Activated CD4-positive, alpha-beta T cell treated with anti-CD3 and anti-CD28 coated beads, Interleukin-2, amount 50 U/mL, for 4 hours (primary cell): ENCODE measurements around the gene ANKRD33.
"Not testable (repeated sequence)": the region's sequence is repeated elsewhere in the genome, so short reads cannot be mapped to it uniquely, and the experiment has no call there.

ENCODE experiments used
- DNase-seq, 2 experiments: peaks; one replicate each; pipeline ENCODE4 v3.0.0-alpha.2; 2020

Gene ANKRD33

DNA sequence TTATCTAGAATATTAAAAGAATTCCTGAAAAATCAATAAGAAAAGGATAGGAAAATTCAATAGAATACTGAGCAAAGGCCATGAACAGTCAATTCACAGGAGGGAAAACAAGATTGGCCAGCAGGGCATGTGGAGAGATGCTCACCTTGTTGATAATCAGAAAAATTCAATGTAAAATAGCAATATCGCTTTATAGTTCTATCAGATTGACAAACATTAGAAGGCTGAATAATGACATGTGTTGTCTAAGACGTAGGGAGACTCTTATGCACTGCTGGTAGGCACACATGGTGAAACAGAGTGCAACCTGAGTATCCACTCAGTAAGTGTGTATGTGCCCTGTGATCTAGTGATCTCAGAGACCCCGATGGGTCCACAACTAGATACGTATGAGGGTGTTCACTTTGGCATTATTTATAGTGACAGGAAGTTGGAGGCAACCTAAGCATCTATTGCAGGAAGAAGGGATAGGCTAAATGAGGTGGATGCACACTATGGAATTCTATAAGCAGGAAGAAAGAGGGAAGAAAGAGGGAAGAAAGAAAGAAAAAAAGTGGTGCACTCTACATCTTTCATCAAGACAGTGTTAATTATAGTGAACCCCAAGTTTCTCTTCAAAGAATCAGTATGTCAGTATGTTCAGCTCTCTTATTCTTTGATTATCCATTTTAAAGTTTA is 3.8 kb upstream of the ANKRD33 start:
- DNase-seq = no peak

DNA sequence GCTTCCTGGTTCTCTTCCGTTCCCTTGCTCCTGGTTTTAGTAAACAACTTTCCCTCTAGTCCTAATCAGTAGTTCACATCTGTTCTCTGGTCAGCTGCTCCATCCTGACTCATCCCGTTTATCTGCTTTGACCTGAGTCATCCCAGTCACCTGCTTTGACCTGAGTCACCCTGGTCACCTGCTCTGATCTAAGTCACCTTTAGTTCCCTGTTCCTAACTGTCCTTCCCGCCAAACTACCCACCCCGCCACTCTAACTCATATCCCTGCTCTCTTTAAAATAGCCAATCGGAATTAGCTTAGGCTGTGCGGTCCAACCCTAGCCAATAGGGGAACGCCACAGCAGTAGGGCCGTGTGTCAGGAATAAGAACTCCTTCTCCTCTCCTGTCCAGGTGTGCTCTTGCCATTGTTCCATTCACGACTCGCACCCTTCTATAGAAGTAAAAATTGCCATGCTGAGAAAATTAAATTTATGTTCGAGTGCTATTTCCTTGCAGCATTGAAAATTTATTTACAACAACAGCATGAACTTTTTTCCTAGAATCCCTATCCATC is 3.1 kb upstream of the ANKRD33 start:
- no peak for DNase-seq

DNA sequence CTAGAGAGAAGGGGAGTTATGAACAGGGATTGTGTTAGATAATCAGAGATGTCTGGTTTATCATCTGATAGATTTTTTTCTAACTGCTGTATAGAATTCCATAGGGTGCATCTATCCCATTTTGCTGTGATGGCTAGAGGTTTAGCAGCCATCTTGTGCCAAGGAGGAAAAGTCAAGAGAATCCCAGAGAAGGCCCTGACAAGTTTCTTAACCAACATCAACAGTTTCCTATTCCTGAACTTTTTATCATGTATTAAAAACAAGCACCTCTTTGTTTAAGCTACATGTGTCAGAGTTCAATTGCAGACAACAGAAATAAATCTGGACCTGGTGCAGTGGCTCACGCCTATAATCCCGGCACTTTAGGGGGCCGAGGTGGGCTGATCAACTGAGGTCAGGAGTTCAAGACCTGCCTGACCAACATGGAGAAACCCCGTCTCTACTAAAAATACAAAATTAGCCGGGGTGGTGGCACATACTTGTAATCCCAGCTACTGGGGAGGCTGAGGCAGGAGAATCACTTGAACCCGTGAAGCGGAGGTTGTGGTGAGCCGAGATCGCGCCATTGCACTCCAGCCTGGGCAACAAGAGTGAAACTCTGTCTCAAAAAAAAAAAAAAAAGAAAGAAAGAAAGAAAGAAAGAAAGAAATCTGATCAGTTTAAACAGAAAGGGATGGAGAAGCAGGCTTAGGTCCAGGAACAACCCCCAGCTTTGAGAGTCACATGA is 2.4 kb upstream of the ANKRD33 start:
- not testable (repeated sequence) for DNase-seq

DNA sequence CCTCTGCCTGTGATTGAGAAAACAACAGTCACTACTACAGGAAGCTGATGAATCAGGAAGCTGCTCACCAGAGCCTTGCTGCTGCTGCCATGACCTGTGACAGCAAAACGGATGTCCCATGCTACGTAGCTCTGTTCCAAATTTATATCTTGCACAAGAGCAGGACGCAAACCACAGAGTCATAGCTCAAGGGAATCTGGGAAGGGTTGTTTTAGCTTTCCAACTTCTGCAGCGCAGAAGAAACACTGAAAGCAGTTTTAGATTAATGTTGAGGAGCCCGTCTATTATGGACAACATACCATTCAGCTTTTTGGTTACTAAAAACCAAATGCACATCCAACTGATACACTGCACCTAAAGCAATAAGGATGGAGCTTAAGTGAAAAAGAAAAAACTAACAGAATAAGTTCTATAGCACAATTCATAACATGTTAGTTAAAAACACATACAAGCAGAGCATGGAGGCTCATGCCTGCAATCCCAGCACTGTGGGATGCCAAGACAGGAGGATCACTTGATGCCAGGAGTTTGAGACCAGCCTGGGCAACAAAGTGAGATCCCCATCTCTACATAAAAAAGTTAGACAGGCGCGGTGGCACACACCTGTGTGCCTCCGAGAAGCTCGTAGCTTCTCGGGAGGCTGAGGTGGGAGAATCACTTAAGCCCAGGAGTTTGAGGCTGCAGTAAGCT is 1.7 kb upstream of the ANKRD33 start:
- peak in 1 of 2 experiments; percentile 19 for DNase-seq

DNA sequence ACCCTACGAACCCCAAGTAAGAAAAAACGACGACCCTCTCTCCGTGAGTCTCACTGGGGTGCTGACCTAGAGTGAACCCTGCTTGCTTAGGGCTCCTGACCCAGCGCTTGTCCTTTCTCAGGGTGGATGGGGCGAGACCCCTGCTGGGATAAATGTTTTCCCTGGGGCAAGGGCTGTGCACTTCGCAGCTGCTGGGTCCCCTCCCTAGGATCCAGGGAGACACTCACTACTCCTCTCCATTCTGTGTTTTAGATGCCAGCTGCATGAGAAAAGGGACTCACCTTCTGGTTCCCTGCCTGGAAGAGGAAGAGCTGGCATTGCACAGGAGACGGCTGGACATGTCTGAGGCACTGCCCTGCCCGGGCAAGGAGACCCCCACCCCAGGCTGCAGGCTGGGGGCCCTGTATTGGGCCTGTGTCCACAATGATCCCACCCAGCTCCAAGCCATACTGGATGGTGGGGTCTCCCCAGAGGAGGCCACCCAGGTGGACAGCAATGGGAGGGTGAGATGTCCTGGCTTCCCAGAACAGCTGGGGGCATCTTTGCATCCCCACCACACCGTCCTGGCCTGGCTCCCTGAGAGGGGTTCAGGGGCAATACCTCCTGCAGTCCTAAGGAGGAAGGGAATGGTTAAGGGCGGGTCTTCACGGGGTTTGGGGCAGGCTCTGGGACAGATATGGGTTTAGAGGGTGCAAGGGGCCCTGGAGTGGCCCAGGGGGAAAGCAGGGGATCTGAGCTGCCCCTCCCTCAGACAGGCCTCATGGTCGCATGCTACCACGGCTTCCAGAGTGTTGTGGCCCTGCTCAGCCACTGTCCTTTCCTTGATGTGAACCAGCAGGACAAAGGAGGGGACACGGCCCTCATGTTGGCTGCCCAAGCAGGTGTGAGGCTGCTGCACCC is 663 bp downstream of the ANKRD33 start:
- no peak for DNase-seq

DNA sequence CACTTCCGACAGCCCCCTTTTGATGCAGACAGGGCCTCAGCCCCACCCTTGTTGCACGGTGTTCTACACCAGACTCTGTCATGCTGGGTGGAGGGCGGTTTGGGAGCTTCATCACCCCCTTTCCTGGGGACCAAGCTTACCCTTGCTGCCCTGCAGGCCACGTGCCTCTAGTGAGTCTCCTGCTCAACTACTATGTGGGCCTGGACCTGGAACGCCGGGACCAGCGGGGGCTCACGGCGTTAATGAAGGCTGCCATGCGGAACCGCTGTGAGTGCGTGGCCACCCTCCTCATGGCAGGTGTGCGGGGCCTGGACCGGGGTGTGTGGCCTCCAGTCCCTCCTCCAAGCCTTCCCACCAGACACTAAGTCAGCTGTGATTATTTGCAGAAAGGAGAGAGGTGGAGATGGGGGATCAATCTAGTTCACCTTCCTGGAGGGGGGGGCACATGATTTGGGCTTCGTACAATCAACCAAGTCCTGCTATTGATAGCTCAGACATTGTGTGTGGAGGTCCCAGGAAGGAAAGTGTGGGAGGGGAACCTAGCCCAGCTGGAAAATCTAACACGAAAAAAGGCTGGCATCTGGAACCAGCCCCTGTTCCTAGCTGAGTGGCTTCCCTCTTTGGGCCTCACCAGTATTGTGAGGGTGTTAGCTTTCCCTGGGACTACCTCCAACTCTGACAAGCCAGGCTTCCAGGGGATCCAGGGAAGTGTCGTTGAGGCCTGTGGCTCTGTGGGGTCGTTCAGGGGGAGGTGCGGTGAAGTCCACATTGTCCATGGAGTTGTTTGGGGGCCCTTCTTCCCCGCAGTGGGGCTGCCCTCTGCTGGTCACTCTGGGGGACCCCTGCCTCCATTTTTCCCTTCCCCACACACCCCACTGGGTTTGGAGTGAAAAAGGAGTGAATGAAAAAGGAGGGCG is 1.6 kb downstream of the ANKRD33 start:
- no peak for DNase-seq

DNA sequence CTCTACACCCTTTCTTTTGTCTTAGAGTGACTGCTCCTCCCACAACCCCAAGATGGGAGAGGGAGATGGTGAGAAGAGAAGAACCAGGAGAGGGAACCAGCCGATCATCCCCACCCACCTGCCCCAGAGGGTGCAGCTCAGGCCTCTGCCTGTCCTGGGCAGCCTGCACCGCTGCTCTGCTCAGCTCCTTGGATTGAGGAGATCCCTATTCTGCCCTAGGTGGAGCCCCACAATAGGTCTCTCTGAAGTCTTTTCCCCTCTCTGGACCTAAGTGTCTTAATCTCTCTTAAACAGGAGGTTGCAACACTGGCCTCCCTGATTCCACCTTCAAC is 2.2 kb downstream of the ANKRD33 start:
- no peak for DNase-seq

DNA sequence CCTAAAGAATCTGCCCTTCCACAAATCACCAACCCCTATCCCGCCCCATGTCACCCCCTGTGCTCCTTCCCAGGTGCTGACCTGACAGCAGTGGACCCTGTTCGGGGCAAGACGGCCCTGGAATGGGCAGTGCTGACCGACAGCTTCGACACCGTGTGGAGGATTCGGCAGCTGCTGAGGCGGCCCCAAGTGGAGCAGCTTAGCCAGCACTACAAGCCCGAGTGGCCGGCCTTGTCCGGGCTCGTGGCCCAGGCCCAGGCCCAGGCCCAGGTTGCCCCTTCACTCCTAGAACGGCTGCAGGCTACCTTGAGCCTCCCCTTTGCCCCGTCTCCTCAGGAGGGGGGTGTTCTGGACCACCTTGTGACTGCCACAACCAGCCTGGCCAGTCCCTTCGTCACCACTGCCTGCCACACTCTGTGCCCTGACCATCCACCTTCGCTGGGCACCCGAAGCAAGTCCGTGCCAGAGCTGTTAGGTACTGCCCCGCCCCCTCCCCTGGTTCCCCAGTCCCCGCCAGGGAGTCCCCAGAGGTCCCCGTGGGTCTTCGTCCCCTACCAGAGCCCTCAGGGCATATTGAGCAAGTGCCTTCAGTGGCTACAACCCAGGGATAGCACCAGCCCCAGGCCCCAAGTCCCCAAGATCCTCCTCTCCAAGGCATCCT is 2.7 kb downstream of the ANKRD33 start:
- DNase-seq = no peak

DNA sequence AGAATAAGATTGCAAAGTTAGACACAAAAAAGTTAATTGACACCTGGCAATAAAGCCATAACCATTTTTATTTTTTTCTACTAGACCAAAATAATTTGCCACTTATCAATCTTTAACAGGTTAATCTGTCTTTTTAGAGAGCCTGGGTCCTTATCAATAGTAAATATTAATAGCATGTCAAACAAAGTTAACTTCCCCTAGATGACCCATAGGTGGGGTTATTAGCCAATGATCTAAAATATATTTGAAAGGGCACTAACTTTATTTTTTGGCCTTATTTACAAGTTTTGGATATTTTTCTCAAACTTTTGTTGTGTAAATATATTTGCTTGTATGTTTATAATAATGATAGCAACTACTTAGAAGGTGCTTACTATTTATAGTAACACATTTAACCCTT is 3.9 kb downstream of the ANKRD33 start:
- no peak for DNase-seq

DNA sequence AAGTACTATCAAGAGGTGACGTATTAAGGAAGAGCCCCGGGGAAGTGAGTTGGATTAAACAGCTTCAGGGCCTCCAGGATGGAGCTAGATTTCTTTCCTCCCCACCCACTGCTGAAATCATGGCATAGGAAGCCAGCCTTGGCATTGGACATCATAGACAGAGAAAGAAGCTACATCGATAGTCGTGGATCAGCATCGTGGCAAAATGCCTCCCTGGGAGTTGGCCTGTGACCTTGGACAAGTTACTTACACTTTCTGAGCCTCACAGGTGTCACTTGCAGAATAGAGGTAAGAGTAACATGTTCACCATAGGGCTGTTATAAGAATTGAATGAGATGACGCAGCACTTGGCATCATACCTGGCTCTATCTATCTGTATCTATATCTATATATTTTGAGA is 5.9 kb downstream of the ANKRD33 start:
- no peak for DNase-seq

DNA sequence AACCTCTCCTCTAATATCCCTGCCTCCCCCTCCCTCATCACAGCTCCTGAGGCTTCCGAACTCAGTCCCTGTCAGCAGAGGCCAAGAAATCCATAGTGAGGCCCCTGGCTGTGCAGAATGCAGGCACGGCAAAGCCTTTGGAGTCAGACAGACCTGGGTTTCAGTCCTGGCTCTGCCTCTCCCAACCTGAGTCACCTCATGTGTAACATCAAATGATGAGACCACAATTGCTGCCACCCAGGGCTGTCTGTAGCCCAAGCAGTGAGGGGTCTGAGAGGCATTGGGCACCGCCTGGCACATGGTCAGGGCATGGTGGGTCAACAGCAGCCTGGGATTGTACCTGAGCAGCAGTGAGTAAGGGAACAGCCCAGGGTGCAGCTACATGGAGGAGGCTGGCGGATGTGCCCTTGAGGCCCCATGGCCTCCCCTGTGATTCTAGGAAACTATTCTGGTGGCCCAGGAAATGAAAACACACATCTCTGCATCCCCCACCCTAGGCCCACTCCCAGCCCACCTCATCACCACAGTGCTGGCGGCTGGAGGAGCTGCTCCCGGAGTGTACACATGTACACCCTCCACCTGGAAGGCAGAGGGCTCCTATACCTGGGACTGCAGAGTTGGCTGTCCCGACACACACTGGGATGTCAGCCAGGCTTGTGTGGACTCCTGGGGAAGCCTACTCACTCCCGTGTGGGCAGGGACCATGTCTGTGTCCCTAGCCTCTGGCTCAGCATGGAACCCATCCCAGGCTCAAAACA is 7.7 kb downstream of the ANKRD33 start:
- no peak for DNase-seq

DNA sequence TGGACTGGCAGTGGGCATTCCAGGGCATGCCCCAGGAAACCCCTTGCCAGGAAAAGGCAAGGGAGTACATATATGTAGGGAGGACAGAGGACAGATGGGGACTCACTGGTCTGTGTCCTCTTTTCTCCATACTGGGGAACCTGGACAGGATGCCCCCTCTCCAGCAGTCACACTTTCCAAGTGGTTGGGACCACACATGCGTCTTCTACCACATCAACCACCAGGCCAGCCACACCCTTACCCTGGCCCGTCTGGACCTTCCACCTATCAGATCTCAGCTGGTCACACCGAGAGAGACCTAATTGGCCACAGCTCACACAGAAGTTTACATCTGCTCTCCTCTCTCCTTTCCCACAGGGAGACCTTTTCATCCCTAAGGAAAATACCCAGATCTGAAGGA is 8.3 kb downstream of the ANKRD33 start:
- DNase-seq = no peak

DNA sequence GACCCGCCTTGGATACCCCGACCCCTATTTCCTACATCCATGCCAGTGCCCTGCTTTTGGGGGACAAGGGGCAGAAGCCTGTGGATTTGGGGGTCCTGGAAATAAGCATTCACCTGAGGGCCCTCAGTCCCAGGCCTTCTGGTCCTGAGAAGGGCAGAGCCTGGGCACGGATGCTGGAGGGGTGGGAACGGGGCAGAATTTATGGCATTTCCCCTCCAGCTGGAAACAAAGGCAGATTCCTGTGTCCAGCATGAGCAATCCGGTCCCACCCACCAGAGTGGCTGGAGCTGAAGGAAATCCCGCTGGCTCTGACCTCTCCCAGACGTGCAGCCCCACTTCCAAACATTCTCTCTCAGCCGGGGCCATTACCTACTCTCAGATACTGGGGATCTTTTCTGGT is 9.3 kb downstream of the ANKRD33 start:
- DNase-seq = no peak

DNA sequence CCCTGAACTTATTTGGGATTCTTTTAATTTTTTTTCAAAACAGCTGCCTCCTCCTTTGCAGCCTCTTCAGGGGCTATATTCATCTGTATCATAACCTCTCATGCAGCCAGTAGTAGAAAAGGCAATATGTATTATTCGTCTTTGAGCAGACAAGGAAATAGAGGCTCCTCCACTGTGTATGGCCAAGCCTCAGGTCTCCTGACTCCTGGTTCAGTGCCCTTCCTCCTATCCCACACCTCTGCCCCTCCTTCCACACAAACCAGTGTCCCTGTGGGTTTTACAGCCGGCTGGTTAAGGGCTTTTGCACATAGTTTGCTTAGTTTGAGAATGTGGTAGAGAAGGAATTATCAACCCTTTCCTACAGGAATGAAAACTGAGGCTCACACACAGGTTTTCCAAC is 10.6 kb downstream of the ANKRD33 start:
- no peak for DNase-seq

DNA sequence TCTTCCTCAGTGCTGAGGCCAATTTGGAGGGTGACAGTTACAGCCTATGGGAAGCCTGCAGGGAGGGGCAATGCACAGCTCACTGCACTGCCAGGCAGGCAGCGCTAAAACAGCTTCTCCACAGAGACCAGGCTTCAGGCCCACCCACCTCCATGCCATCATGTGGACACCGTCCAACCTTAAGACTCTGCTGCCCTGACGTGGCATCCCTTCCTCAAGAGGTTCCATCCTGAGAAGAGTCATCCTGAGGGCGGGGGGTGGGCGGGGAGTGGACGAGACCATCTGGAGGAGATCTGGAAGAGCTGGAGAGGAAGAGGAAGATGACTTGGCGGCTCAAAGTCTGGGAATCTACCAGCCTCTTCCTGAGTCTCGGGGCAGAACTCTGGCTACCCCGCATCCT is 11.0 kb downstream of the ANKRD33 start:
- no peak for DNase-seq

DNA sequence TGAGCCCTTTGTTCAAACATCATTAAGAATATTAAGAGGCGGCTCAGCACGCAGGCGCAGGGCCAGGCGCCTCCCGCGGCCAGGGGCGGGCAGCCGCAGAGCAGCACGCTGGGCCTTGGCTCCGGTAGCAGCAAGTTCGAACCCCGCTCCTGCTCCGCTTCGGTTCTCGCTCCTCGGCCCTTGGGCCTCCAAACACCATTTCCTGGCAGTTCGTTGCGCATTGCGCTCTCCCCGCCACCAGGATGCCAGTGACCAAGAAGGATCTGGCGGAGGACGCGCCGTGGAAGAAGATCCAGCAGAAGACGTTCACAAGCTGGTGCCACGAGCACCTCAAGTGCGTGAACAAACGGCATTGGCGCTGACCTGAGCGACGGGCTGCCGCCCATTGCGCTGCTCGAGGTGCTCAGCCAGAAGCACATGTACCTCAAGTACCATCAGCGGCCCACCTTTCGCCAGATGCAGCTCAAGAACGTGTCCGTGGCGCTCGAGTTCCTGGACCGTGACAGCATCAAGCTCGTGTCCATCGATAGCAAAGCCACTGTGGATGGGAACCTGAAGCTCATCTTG is 12.5 kb downstream of the ANKRD33 start:
- no peak for DNase-seq

DNA sequence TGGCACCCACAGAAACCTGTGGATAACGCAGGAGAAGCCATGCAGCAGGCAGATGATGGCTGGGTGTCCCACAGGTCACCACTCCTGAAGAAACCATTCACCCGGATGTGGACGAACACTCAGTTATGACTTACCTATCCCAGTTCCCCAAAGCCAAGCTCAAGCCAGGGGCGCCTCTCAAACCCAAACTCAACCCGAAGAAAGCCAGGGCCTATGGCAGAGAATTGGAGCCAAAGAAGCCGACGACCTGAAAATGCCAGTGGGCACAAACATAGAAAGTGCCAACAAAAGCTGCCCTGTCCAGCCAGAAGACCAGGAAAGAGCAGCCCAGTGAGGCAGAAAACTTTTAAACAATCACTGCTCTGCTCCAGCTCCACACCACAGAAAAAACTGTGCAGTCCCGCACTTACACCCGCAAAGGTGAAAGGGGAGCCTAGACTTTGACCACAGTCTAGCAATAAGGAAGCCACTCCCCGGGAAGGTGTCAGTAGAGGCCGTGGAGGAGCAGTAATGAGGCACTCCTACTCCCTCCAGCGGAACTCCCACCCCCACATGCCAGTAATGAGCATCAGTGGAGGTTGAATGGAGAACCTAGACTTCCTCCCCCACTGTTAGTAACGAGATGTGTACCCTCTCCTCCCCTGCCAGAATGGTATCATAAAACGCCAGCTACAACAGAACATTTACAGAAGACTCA is 13.4 kb downstream of the ANKRD33 start:
- DNase-seq = no peak

DNA sequence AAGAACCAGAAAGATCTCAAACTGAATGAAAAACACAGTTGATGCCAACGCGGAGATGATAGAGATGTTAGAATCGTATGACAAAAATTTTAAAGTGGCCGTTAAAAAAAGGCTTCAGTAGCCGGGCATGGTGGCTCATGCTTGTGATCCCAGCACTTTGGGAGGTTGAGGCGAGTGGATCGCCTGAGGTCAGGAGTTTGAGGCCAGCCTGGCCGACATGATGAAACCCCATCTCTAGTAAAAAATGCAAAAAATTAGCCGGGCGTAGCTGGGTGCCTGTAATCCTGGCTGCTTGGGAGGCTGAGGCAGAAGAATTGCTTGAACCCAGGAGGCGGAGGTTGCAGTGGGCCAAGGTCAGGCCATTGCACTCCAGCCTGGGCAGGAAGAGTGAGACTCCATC is 14.0 kb downstream of the ANKRD33 start:
- DNase-seq = no peak

DNA sequence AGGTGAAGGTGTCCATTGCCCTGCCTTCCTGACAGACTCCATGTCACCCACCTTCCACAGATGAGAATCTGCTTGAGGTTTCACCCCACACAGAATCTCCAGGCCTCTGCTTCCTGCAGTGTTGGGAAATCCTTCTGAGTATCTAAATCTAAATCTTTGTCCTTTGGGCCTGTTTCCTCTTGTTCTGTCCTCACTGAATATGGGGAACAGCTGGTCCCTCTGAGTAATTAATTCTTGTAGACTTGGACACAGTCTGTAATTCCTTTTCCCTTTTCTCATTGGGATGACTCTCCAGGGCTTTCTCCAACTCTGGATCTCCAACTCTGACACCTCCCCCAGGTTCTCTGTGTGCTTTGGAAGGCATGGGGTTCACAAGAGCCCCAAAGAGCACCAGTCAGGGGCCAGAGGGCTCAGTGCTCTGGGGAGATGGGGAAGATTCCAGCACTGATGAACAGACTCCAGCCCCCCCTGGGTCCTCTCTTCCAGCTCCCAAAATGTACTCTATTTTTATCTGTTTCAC is 17.1 kb downstream of the ANKRD33 start:
- no peak for DNase-seq
